Sigmoid colon (tissue), 4 donors: ENCODE results near the gene P2RX3.

ENCODE experiments used
- EP300 ChIP-seq, 4 donors: sonication (generic); formaldehyde crosslinking; IDR thresholded peaks; one replicate each; pipeline ENCODE4 v1.6.1; 2017; ENCODE audit warnings: antibody characterized with exemption in 4 of 4
- POLR2A ChIP-seq, 2 donors: fragments of 450-650 bp; IDR thresholded peaks; one replicate each; pipeline ENCODE4 v1.6.1; 2016; ENCODE audit warnings: antibody characterized with exemption in 2 of 2, mild to moderate bottlenecking in 2 of 2, moderate library complexity in 2 of 2
- TF ChIP-seq, protein P1 (sequence below), 4 experiments: fragments of 450-650 bp in 3 of 4; fragments of 200-600 bp in 1 of 4; IDR thresholded peaks; one replicate each; pipeline ENCODE4 v1.5.1; 2016 to 2019; ENCODE audit warnings: antibody characterized with exemption in 4 of 4, mild to moderate bottlenecking in 3 of 4, moderate library complexity in 2 of 4

DNA sequence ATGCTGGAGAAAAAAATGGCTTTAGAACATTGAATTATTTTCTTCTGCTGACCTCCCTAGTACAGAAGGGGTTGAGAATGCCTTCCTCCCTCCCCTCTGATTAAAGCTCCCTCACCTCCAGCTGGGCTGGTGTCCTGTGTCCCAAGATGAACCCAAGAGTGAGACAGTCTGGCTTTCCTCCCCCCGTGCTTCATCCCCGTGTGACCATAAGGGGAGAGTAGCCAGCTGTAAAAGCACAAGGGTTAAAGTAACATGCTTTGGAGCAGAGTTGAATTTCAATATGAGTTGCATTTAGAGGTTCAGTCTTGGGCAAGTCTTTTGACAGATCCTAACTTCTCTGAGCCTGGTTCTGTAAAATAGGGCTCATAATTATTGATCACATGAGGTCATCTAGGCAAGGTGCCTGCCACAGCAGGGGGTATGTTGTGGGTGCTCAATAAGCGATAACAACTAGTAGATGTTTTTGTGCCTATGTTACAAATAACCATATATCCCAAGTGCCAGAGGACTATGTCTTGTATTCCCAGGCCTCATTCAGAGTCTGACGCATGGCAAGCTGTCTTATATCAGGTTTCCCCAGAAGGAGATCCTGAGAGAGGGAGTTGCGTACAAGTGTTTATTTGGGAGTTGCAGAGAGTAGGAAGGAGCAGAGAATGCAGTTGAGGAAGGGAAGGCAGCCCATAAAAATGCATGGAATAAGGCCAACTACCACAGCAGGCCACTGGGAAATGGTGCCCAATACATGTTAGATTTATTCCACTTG, 48.2 kb downstream of the P2RX3 start:
- TF ChIP-seq, protein P1, sequence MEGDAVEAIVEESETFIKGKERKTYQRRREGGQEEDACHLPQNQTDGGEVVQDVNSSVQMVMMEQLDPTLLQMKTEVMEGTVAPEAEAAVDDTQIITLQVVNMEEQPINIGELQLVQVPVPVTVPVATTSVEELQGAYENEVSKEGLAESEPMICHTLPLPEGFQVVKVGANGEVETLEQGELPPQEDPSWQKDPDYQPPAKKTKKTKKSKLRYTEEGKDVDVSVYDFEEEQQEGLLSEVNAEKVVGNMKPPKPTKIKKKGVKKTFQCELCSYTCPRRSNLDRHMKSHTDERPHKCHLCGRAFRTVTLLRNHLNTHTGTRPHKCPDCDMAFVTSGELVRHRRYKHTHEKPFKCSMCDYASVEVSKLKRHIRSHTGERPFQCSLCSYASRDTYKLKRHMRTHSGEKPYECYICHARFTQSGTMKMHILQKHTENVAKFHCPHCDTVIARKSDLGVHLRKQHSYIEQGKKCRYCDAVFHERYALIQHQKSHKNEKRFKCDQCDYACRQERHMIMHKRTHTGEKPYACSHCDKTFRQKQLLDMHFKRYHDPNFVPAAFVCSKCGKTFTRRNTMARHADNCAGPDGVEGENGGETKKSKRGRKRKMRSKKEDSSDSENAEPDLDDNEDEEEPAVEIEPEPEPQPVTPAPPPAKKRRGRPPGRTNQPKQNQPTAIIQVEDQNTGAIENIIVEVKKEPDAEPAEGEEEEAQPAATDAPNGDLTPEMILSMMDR (IDR thresholded peaks at IDR 0.05) = no peak
- no peak for TF ChIP-seq EP300 (IDR thresholded peaks at IDR 0.05)
- TF ChIP-seq POLR2A (IDR thresholded peaks at IDR 0.05) = no peak
